ENCODE data around the gene MOSMO. TPM values are rescaled to one million over a fixed set of nuclear protein-coding genes. Genes with fewer than 3 reads are reported as not detected.

Gene MOSMO
- total and polyA plus RNA-seq, 9 of the 15 experiments (the other 6 are each of a cell fraction or from before 2014, with no cell fraction given) = 1.9 to 13.3 (median 7.7) TPM

GRCh38 chr16:22098405-22099255 is 90.7 kb downstream of the MOSMO start (continued):
- TF ChIP-seq MGA (IDR thresholded peaks at IDR 0.05) (0 out of 2 replicates have a peak, but pooled peaks have one; percentile 27), REST (IDR thresholded peaks at IDR 0.05; ENCODE audit: borderline replicate concordance) (peak; percentile 55), REST (CRISPR knock-in tag; IDR thresholded peaks at IDR 0.05; ENCODE audit: low read depth) (no peak), ESRRB (CRISPR knock-in tag; IDR thresholded peaks at IDR 0.05; ENCODE audit: borderline replicate concordance) (no peak)
